Naive thymus-derived CD4-positive, alpha-beta T cell (primary cell): ENCODE measurements around the gene PFKFB3. TPM values are rescaled to one million over a fixed set of nuclear protein-coding genes. Genes with fewer than 3 reads are reported as not detected.
"Not testable (repeated sequence)": the region's sequence is repeated elsewhere in the genome, so short reads cannot be mapped to it uniquely, and the experiment has no call there.

Experiments used
- ATAC-seq: fragments of 150-1000 bp; cut with Tn5 transposase; 2 replicates; pipeline ENCODE4 v1.10.0; 2021; ENCODE audit warnings: mild to moderate bottlenecking, moderate library complexity
- CTCF ChIA-PET: fragments of 350-600 bp; sonication (Branson Sonifier 250); formaldehyde crosslinking; loops from one replicate; lab custom pipeline; 2021; ENCODE audit warnings: antibody characterized with exemption; lab: Charles Lee
- POLR2A ChIA-PET: fragments of 350-600 bp; sonication (Branson Sonifier 250); formaldehyde crosslinking; loops from one replicate; lab custom pipeline; 2021; ENCODE audit warnings: antibody characterized with exemption, inconsistent platforms; lab: Charles Lee
- DNase-seq, 9 donors: peaks; one replicate each; pipeline versions ENCODE4 v3.0.0 to v3.0.0-alpha.2; 2020 to 2022; ENCODE audit warnings: mixed read lengths in 1 of 9
- H3K27ac ChIP-seq: one replicate; pipeline ENCODE4 v1.7.0; 2013; ENCODE audit warnings: mild to moderate bottlenecking, low read depth, low read length, moderate library complexity
- H3K27me3 ChIP-seq, 2 donors: one replicate each; pipeline ENCODE4 v1.7.0; 2013; ENCODE audit warnings: low read length in 2 of 2, mild to moderate bottlenecking in 2 of 2, moderate library complexity in 2 of 2; ENCODE audit not compliant: control insufficient read depth in 2 of 2, insufficient read depth in 2 of 2
- H3K36me3 ChIP-seq, 3 experiments: 1 replicate in 2 of 3; 2 replicates in 1 of 3; pipeline ENCODE4 v1.7.0; 2013; ENCODE audit warnings: low read length in 3 of 3, mild to moderate bottlenecking in 3 of 3, moderate library complexity in 1 of 3; ENCODE audit not compliant: insufficient read depth in 3 of 3, control insufficient read depth in 2 of 3
- H3K4me1 ChIP-seq, 2 donors: one replicate each; pipeline ENCODE4 v1.7.0; 2013; ENCODE audit warnings: low read length in 2 of 2, mild to moderate bottlenecking in 2 of 2, moderate library complexity in 1 of 2; ENCODE audit not compliant: control insufficient read depth in 2 of 2, insufficient read depth in 2 of 2
- H3K4me3 ChIP-seq: 2 replicates; pipeline ENCODE4 v1.7.0; 2013; ENCODE audit warnings: mild to moderate bottlenecking, low read length
- H3K9me3 ChIP-seq, 3 experiments: 1 replicate in 2 of 3; 2 replicates in 1 of 3; pipeline ENCODE4 v1.7.0; 2013; ENCODE audit warnings: low read length in 3 of 3; ENCODE audit not compliant: control insufficient read depth in 2 of 3
- H3K27ac Mint-ChIP-seq, 9 donors: one replicate each; pipeline ENCODE4 v1.8.0; 2020 to 2022; ENCODE audit warnings: mixed read lengths in 9 of 9, mild to moderate bottlenecking in 8 of 9, moderate library complexity in 5 of 9, inconsistent platforms in 2 of 9
- H3K27me3 Mint-ChIP-seq, 5 donors: one replicate each; pipeline ENCODE4 v1.8.0; 2021 to 2022; ENCODE audit warnings: mixed read lengths in 5 of 5, mild to moderate bottlenecking in 1 of 5
- H3K36me3 Mint-ChIP-seq, 5 donors: one replicate each; pipeline ENCODE4 v1.8.0; 2020 to 2022; ENCODE audit warnings: mixed read lengths in 5 of 5, mild to moderate bottlenecking in 3 of 5, inconsistent platforms in 1 of 5
- H3K4me1 Mint-ChIP-seq, 7 donors: one replicate each; pipeline ENCODE4 v1.8.0; 2020 to 2022; ENCODE audit warnings: mixed read lengths in 7 of 7, mild to moderate bottlenecking in 3 of 7, inconsistent platforms in 1 of 7
- H3K4me3 Mint-ChIP-seq, 10 donors: one replicate each; pipeline ENCODE4 v1.8.0; 2020 to 2022; ENCODE audit warnings: mild to moderate bottlenecking in 10 of 10, mixed read lengths in 10 of 10, moderate library complexity in 6 of 10, inconsistent platforms in 2 of 10
- H3K9me3 Mint-ChIP-seq, 11 donors: one replicate each; pipeline ENCODE4 v1.8.0; 2020 to 2022; ENCODE audit warnings: mixed read lengths in 11 of 11, mild to moderate bottlenecking in 4 of 11, inconsistent platforms in 1 of 11, moderate library complexity in 1 of 11
- intact Hi-C, 2 donors: fragments of 100-400 bp; cut with micrococcal nuclease; formaldehyde crosslinking; loops; one replicate each; pipeline ENCODE4 v1.15.1; 2023
- polyA plus RNA-seq, 2 donors: library from polyadenylated mRNA; unstranded; fragments of 300-500 nt; fragmentation: Illumina TruSeq; gene quantifications; one replicate each; pipeline ENCODE4 v1.2.3, GENCODE V29; 2021
- total RNA-seq, 6 experiments: library from RNA in 5 of 6; stranded (reverse) in 5 of 6; gene quantifications; 1 replicate in 5 of 6; 2 replicates in 1 of 6; pipeline ENCODE4 v1.2.3 and lab custom pipeline; 2021 to 2026

PFKFB3 gene
- total and polyA plus RNA-seq, 7 experiments from 2014 or later, result 2.3 to 129 (median 66.1) TPM

DNA sequence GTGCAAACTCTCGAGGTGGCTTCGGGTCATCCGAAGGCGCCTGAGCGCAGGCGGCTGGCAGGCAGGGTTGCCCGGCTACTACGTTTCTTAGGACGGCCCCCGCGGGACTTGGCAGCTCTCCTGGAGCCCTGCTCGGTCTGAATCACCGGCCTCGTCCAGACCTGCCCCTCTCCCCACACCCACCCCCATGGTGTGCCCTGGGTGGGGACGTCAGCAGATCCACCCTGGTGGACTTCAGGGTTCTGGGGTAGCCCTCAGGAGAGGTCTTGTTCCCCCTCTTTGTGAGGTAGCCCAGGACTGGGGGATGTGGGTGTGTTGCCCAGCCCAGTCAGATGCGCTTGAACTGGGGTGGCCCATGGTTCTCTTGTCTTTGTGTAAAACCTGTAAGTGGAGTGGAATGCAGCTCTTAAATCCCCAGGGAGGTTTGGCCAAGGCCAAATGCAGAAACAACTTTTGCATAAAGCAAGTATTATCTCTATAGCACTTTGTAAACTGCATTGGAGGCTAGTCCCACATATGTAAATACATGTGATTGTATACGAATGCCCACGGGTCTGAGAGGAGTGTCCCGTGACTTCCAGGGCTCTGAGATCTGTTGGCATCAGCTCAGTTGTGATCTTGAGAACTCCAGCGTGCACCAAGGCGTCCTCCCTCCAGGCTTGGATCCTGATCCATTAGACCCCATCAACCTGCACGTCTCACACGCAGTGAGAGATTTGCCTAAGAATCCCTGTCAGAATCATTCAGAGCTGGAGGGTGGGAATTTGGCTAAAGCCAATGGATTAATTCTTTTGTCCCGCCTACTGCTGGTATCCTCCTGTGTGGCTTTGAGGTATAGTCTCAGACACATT, 1.8 kb downstream of the PFKFB3 start:
- POLR2A ChIA-PET, result interaction anchor here (1.2 kb wide), 1 partner anchor 201 kb away, joined by 3 read pairs; no protein-coding TSS in a partner anchor
- CTCF ChIA-PET, result interaction anchor here (0.6 to 1.9 kb wide), 6 partner anchors 32 to 197 kb away, joined by 3 to 7 read pairs (median 4); no protein-coding TSS in a partner anchor
- H3K4me1 Mint-ChIP-seq, result peaks cover 19 to 45% (median 34%) of the 10 kb centered on the region in 7 donors

DNA sequence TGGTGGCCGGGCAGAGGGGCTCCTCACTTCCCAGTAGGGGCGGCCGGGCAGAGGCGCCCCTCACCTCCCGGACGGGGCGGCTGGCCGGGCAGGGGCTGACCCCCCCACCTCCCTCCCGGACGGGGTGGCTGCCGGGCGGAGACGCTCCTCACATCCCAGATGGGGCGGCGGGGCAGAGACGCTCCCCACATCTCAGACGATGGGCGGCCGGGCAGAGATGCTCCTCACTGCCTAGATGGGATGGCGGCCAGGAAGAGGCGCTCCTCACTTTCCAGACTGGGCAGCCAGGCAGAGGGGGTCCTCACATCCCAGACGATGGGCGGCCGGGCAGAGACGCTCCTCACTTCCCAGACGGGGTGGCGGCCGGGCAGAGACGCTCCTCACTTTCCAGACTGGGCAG, 3.8 kb downstream of the PFKFB3 start:
- H3K4me3 Mint-ChIP-seq, result peak overlapping the region in 1 of 10 donors; percentile 7
- H3K27ac ChIP-seq, H3K9me3 Mint-ChIP-seq, H3K4me3 ChIP-seq, CTCF ChIA-PET, H3K36me3 ChIP-seq, DNase-seq, H3K9me3 ChIP-seq, ATAC-seq, H3K27me3 Mint-ChIP-seq, H3K4me1 ChIP-seq, POLR2A ChIA-PET, H3K27ac Mint-ChIP-seq, H3K27me3 ChIP-seq: not testable (repeated sequence)
- intact Hi-C loops, result loop anchor here in 1 of 2 donors (10.0 kb wide), 1 partner anchor 192 kb away; no protein-coding TSS in a partner anchor
- H3K36me3 Mint-ChIP-seq, result peaks cover 0 to 18% (median 0%) of the 10 kb centered on the region in 5 donors
- H3K4me1 Mint-ChIP-seq, result peaks cover 12 to 37% (median 26%) of the 10 kb centered on the region in 7 donors

More for the DNA sequence above, 1.8 kb downstream of the PFKFB3 start:
- intact Hi-C loops, result loop anchor here (5.0 to 10.0 kb wide), 7 partner anchors 68 to 463 kb away; partner anchors contain the start of genes PRKCQ (in 2 of the 2), ANKRD16 (in 1 of the 2) and IL15RA (in 1 of the 2)
- ATAC-seq (no peak), DNase-seq (no peak)
- Mint-ChIP-seq H3K27ac (peak overlapping the region in 5 of 9 donors; percentile 5 to 65 (median 31)), H3K9me3 (peaks cover 0 to 2% (median 0%) of the 10 kb centered on the region in 11 donors), H3K36me3 (peaks cover 0 to 16% (median 0%) of the 10 kb centered on the region in 5 donors), H3K27me3 (no peaks in the 10 kb centered on the region), H3K4me3 (peak overlapping the region; percentile 66 to 100 (median 80))
- Histone ChIP-seq H3K27me3 (no peaks in the 10 kb centered on the region), H3K27ac (no peak overlapping the region), H3K36me3 (no peaks in the 10 kb centered on the region), H3K9me3 (no peaks in the 10 kb centered on the region), H3K4me1 (peaks cover 0 to 12% of the 10 kb centered on the region in 2 donors), H3K4me3 (peak overlapping the region; percentile 69)

DNA sequence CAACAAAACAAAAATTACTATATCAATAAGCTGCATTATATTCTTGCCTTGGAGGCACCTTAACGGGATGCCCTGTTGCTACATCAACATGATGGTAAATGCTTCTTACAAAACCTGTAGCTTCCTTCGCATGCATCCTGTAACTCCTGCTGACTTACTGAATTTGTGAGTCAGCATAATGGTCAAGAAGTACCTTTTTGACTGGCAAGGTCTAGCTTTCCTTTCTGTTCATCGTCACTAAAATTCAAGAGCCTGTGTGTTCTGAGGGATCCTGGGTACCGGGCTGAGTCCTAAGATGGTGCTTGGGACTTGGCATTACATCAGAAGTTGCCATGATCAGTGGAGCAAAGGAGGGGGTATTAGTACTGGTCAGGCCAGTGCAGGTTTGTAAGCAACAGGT, 4.9 kb downstream of the PFKFB3 start:
- CTCF ChIA-PET, result interaction anchor here (1.3 to 1.4 kb wide), 2 partner anchors 34 to 191 kb away, joined by 3 read pairs; no protein-coding TSS in a partner anchor
- H3K27me3 ChIP-seq, result no peaks in the 10 kb centered on the region
- peak overlapping the region in 2 of 10 donors; percentile 41 to 70 for H3K4me3 Mint-ChIP-seq
- H3K36me3 Mint-ChIP-seq, result peaks cover 0 to 18% (median 0%) of the 10 kb centered on the region in 5 donors
- H3K27ac Mint-ChIP-seq, result peak overlapping the region in 2 of 9 donors; percentile 80 to 88
- no peaks in the 10 kb centered on the region for H3K4me1 ChIP-seq
- ATAC-seq (no peak), DNase-seq (no peak)
- H3K27me3 Mint-ChIP-seq, result no peaks in the 10 kb centered on the region
- POLR2A ChIA-PET, result no interaction called here
- no peak overlapping the region for H3K27ac ChIP-seq
- no peaks in the 10 kb centered on the region for H3K36me3 ChIP-seq
- no peak overlapping the region for H3K4me3 ChIP-seq
- H3K9me3 Mint-ChIP-seq, result peaks cover 0 to 2% (median 0%) of the 10 kb centered on the region in 11 donors
- H3K9me3 ChIP-seq, result no peaks in the 10 kb centered on the region
- peaks cover 12 to 34% (median 22%) of the 10 kb centered on the region in 7 donors for H3K4me1 Mint-ChIP-seq
- intact Hi-C loops, result loop anchor here in 1 of 2 donors (10.0 kb wide), 1 partner anchor 193 kb away; no protein-coding TSS in a partner anchor

DNA sequence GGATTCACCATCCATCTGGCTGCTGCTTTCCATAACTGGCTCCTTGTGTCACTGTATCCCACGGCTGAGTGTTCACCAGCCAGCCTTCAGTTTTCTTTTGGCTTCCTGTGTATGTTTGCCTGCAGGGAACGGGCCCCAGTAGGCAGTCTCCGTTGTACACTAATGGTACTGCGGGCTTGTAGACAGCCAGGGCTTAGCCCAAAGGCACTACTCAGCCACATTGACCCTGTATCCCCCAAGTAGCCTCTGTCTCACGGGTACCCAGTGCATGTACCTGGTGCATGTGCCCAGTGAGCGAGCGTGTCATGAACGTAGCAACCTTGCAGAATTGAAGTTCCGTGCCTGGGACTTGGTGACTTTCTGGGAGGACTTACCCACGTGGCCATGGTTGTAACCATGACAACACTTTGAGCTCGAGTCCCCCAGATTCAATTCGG, 6.1 kb downstream of the PFKFB3 start:
- DNase-seq (no peak), ATAC-seq (no peak)
- H3K4me1 ChIP-seq, result no peaks in the 10 kb centered on the region
- Mint-ChIP-seq H3K4me1 (peaks cover 7 to 36% (median 18%) of the 10 kb centered on the region in 7 donors), H3K4me3 (peak overlapping the region in 1 of 10 donors; percentile 35), H3K27me3 (no peaks in the 10 kb centered on the region), H3K36me3 (peaks cover 0 to 20% (median 2%) of the 10 kb centered on the region in 5 donors), H3K9me3 (no peaks in the 10 kb centered on the region), H3K27ac (peak overlapping the region in 3 of 9 donors; percentile 31 to 62 (median 42))
- H3K27ac ChIP-seq, result no peak overlapping the region
- POLR2A ChIA-PET, result interaction anchor here (0.7 kb wide), 1 partner anchor 104 kb away, joined by 4 read pairs; no protein-coding TSS in a partner anchor
- H3K4me3 ChIP-seq, result no peak overlapping the region
- no peaks in the 10 kb centered on the region for H3K27me3 ChIP-seq
- intact Hi-C loops, result loop anchor here in 1 of 2 donors (10.0 kb wide), 1 partner anchor 194 kb away; no protein-coding TSS in a partner anchor
- peaks cover 0 to 6% (median 0%) of the 10 kb centered on the region in 3 experiments for H3K36me3 ChIP-seq
- CTCF ChIA-PET, result interaction anchor here (1.4 kb wide), 1 partner anchor 35 kb away, joined by 3 read pairs; no protein-coding TSS in a partner anchor
- H3K9me3 ChIP-seq, result no peaks in the 10 kb centered on the region

DNA sequence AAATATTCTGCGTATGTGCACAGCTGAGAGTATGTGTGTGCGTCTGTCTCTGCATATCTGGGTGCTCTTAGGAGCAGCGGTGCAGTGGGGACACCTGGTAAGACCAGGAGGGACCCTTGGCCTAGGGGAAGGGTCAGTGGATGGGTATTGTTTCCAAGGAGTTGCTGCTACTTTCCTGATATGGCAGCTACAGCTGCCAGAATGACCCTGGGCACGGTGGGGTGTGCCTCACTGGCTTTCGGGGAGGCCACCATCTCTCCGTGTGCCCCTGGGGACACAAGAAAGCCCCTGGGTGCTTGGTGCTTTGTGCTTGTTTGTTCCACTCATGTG, 8.6 kb downstream of the PFKFB3 start:
- no peak for ATAC-seq
- intact Hi-C loops, result no loop called here
- ChIA-PET POLR2A (no interaction called here), CTCF (no interaction called here)
- Histone ChIP-seq H3K4me1 (no peaks in the 10 kb centered on the region), H3K27ac (no peak overlapping the region), H3K36me3 (peaks cover 0 to 29% (median 5%) of the 10 kb centered on the region in 3 experiments), H3K9me3 (no peaks in the 10 kb centered on the region), H3K4me3 (no peak overlapping the region), H3K27me3 (no peaks in the 10 kb centered on the region)
- Mint-ChIP-seq H3K4me1 (peaks cover 6 to 30% (median 10%) of the 10 kb centered on the region in 7 donors), H3K27me3 (no peaks in the 10 kb centered on the region), H3K27ac (peak overlapping the region in 2 of 9 donors; percentile 2 to 59), H3K4me3 (no peak overlapping the region), H3K9me3 (no peaks in the 10 kb centered on the region), H3K36me3 (peaks cover 0 to 16% (median 8%) of the 10 kb centered on the region in 5 donors)
- DNase-seq, result no peak

DNA sequence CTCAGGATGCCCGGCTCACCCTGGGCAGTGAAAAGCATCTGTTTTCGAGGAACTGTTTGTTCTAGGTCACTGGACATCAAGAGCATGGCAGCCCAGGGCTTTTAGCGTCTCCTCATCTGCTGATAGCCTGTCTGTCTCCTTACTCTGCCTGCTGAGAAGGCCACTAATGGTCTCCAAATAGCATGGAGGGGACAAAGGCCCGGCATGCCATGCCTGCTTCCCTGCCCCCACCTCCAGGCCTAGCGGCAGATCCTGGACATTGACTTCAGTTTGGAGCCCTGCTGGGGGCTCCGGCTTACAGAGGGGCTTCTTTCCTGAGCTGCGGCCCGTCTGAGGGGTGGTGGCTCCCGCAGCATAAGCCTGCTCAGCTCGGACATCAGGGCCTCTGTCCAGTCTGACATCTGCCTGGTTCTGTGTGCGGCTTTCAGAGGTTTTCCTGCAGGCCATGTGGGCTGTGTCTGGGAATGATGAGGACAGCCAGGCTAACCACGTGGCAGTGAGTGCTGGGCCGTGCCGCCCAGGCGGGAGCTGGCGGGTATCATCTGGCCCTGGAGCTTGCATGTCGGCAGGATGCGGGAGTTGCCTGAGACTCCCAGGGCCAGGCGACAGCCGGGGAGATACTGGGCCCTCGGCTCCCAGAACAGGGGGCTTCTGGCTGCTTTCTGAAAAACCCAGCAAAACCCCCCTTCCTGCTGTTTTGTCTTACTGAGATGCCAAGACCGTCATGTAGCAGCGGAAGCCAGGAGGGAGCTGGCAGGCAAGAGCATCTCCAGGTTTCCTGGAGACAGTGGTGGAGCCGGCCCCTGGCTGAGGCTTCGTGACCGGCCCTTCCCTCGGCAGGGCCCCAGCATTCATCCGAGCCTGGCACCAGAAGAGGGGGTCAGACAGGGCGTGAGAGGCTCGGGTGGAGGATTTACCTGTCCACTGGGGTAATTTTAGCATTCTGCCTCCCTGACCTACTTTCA, 9.2 kb downstream of the PFKFB3 start:
- ChIA-PET CTCF (no interaction called here), POLR2A (no interaction called here)

More for the DNA sequence above, 9.2 kb downstream of the PFKFB3 start:
- Mint-ChIP-seq H3K27ac (no peak overlapping the region), H3K27me3 (no peaks in the 10 kb centered on the region), H3K36me3 (peaks cover 0 to 19% (median 13%) of the 10 kb centered on the region in 5 donors), H3K4me3 (no peak overlapping the region), H3K4me1 (peaks cover 6 to 34% (median 10%) of the 10 kb centered on the region in 7 donors), H3K9me3 (no peaks in the 10 kb centered on the region)
- DNase-seq (no peak), ATAC-seq (no peak)
- H3K4me3 ChIP-seq, result no peak overlapping the region
- peaks cover 0 to 36% (median 8%) of the 10 kb centered on the region in 3 experiments for H3K36me3 ChIP-seq
- no peaks in the 10 kb centered on the region for H3K9me3 ChIP-seq
- H3K27me3 ChIP-seq, result no peaks in the 10 kb centered on the region
- no peak overlapping the region for H3K27ac ChIP-seq
- no peaks in the 10 kb centered on the region for H3K4me1 ChIP-seq
- intact Hi-C loops, result no loop called here
